HG03045 (cell line): ENCODE results near the gene GAST.

Source experiments
- ATAC-seq: cut with Tn5 transposase; IDR thresholded peaks from one replicate; pipeline ENCODE4 v1.9.1; 2021; ENCODE audit warnings: mild to moderate bottlenecking, moderate library complexity; ENCODE audit not compliant: unreplicated experiment

The GAST gene

DNA sequence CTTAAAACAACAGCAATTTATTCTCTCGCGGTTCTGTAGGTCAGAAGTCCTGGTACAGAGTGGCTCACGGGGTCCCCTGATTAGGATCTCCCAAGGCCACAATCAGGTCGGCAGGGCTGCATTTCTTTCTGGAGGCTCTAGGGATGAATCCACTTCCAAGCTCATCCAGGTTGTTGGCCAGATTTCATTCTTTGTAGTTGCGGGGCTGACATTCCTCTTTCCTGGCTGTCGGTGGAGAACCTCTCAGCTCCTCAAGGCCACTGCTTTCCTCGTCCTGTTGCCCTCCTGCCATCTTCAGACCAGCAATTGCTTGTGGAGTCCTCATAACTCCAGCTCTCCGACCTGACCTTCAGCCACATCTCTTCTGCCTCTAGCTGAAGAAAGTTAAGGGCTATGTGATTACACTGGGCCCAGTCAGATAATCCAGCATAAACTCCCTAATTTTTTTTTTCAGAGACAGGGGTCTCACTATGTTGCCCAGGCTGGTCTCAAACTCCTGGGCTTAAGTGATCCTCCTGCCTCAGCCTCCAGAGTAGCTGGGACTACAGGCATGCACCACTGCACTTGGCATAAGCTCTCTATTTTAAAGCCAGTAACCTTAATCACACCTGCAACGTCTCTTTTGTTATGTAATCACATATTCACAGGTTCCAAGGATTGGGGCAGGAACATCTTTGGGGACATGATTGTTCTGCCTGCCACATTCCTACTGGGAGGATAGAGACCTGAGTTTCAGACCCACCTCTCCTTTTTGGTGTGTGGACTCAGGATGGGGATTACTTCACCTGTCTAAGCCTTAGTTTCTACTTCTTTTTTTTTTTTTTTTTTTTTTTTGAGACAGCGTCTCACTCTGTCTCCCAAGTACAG is 4.1 kb upstream of the GAST start:
- no peak for ATAC-seq

DNA sequence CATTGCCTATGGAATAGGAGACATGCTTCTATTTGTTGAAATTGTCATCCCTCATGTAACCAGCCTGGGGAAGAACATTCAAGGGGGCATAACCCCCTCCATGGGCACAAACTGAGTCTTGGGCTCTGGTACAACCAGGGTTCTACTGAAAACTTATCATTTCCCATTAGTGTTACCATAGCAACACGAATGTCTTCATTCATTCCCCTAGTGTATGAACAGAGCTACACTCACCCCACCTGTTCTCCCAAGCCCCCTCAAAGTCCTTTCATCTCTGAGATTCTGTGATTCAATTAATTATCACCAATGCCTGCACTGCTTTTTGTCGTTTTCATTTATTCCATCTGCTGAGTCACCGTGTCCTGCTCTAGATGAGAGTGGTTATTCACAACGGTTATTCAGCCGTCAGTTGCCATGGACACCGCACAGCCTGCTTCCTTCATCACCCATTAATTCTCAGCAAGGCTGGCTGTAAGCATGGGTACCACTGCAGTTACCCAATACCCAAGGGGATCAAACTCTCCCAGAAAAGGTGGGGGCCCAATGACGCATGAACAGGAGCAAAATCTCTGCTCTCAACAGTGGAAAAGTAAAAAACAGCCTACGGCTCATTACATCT is 1.6 kb upstream of the GAST start:
- ATAC-seq, result no peak

DNA sequence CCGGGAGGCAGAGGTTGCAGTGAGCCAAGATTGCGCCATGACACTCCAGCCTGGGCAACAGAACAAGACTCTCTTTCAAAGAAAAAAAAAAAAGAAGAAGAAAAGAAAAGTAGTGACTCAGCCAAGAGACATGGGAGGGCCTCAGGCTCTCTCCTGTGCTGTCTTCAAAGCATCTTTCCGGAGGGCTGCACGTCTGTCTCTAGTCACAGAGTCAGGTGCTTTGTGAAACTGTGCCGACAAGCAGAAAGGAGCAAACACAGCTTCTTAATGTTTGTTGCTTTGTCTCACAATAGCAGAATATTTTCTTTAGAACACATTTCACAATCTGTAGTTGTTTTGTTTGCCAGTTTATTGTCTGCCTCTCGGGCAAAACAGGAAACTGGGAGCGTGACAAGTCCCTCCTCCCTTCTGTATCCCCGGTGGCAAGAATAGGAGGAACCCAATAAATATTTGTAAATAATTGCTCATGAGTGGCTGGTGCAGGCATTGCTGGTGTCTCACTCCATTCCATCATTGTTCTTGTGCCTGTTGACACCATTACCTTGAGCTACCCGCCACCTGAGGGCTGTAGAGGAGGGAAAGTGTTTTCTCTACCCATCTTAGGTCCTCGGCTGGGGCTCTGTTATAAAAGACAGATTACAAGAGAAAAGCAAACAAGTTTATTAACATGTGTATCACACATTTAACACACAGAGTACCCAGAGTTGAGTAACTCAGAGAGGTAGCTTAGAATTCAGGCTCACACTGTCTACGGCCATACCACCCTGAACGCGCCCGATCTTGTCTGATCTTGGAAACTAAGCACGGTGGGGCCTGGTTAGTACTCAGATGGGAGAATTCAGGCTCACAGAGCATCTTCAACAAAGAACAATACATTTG is 5.5 kb downstream of the GAST start:
- ATAC-seq, result no peak

DNA sequence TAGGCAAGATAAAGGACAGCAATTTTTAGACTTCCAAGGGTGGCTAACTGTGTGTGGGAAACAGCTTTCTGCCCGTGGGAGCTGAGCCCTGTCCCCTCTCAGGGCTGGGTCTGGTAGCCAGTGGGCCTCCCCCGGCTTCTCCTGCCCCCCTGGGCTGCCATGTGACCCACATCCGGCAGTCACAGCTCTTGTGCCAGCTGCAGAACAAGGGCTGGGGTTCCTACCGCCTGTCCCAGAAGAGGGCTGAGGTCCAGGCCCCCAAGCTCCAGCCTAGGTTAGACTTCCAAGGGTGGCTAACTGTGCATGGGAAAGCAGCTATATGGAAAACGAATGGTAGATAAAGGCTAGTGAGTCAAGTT is 6.1 kb downstream of the GAST start:
- no peak for ATAC-seq

DNA sequence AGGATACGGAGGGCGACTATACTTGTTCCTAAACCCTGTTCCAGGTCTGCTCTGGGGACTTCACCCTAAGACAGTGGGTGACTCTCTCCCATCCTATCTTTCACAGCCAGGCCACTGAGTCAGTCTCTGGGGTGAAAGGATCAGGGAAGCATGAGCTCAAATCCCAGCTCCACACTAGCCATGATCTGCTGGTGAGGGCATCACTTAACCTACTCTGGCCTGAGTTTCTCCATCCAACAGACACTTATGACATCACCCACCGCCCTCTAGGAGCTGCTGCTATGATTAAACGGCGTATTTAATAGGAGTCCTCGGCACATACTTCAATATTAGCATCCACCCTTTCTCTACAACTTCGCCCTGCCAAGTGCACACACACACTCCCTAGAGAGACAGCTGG is 10.1 kb downstream of the GAST start:
- no peak for ATAC-seq

DNA sequence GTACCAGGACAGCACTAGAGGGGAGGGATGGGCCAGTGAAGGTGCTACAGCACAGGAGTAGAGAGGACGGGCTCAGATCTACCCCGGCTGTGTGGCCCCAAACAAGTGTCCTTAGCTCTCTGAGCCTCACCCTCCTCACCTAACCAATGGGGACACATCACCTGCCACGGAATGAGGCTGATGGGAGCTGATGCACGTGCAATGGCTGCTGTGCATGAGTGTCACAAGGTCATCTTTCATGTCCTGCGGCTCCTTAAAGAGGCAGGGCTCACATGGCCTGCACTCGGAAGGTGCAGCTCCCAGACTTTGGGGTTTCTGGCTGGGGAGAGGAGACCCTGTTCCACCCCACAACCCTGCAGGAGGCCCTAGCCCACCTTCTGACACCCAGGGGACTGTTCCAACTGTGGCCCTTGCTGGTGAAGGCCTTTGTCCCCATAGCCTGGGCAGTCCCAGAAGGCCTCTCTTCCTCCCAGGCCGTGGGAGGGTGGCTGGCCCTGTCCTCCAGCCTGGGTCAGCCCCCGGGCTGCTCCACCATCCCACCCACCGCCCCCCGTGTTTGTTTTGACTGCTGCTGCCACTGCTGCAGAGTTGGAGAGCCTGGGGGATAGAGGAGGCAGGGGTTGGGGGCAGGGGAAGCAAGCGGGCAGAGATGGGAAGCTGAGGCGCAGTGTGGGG is 11.8 kb downstream of the GAST start:
- no peak for ATAC-seq

DNA sequence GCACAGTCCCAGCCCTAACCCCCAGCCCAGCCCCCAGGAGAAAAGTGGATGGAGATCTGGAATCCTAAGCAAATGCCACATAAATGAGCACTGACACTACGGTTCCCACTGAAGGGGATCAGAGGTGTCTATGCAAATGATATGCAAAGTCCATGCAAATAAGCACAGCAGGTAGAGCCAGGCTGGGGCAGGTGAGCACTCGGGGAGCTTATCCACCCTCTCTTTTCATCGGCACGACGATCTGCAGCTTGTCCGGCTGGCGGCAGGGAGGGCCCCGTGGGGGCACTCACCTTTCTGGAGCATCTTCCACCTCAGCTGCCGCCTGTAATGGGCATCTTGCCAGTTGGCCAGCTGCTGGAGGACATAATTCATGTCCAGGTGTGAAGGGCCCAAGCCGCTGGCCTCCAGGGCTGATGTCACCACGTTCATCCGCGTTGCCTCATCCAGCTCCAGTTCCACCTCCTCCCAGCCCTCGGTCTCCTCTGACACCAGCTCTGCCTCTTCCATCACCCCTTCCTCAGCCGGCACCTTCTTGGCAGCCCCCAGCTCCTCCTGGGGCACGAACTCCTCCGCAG is 12.4 kb downstream of the GAST start:
- no peak for ATAC-seq

DNA sequence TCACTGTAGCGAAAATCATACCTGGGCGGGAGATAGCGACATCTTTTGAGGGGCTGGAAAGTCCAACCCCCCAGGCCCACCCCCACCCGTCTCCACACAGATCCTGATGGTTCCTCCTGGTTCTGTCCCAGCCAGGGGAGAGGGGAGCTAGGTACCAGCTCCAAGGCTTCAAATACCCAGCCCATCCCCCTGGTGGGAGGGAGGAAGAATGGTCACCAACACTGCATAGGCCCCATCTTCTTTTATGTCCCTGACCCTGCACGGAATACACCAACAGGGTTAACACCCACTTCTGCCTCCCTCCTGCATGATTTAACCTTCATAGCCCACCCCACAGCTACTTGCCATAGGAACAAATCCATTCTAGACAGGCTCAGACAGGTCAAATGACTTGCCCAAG is 13.0 kb downstream of the GAST start:
- no peak for ATAC-seq

DNA sequence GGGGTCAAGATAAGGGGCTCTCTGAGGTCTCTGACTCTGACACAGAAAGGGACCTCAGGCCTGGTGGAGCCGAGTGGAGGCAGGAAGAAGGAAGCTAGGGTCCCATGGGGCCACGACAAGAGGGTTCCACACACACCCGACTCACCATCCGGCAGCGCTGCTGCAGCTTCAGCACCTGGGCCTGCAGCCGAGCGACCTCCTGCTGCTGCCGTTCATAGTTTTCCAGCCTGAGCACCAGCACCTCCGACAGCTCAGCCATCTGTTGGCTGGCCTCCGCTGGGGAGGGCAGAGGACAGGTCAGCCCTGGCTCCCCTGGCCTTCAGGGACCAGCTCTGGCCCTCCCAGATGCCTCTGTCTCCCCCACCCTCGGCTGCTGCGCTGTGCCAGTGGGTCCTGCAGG is 15.9 kb downstream of the GAST start:
- ATAC-seq, result no peak

DNA sequence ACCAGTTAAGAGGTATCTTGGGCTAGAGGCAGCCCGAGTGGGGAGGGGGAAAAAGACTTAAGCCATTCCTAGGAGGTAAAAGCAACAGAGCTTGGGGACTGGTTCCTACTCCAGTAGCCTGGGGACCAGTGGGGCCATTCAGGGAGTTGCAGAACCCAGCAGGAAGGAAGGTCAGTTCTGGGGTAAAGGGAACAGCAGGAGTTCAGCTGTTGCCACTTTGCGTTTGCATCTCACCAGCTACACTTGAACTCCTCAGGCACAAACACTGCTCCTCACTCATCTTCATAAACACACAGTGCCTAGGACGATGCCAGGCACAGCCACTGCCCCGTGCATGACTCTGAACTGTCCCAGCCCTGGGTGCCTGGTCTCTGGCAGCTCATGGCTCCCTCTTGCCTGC is 18.3 kb downstream of the GAST start:
- no peak for ATAC-seq

DNA sequence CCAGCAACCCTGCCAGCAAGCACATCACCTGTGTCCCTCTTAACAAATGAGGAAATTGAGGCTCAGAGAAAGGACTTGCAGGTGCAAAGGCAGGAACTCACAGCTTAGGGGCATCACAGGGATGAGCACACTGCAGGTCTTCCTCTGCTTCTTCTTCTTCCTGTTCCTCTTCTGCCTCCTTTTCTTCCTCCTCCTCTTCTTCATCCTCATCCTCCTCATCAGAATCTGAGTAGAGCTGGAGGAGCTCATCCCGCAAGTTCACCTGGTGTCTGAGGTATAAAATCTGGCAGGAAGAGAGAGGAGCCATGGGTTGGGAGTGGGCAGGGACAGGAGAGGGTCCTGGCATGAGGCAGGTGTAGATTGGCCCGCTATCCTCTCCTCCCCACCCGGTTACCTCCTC is 19.7 kb downstream of the GAST start:
- no peak for ATAC-seq

DNA sequence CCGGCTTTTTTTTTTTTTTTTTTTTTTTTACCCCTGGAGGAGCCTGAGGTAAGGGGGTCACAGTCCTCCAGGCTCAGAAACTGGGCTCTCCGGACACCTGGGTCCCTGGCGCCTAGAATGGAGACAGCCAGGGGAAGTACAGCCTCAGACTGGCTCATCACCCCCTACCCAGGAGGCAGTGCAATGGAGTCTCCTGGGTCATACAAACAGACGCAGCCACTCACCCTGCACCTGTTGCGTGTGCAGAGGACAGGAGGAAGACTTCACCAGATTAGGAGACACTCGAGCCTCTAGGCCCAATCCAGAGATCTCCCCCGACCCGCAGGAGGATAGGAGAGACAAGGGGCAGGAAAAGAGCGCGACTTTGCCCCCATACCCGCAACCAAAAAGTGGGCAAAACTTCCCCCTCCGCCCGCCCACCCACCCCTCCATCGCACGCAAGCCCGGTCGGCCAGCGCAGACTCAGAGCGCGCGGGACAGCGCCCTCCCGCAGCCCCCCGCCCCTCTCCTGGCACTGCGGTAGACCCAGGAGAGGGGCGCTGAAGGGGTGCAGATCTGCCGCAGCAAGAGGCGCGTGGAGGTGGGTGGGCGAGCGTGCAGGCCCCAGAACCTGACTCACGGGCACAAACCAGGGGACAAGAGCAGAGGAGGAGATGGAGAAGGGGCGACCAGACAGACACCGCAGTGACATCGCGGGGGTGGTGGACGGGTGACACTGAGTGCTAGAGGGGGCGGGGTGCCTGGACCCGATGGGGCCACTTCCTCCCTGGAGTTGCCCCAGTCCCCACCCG is 21.4 kb downstream of the GAST start:
- ATAC-seq, result no peak

DNA sequence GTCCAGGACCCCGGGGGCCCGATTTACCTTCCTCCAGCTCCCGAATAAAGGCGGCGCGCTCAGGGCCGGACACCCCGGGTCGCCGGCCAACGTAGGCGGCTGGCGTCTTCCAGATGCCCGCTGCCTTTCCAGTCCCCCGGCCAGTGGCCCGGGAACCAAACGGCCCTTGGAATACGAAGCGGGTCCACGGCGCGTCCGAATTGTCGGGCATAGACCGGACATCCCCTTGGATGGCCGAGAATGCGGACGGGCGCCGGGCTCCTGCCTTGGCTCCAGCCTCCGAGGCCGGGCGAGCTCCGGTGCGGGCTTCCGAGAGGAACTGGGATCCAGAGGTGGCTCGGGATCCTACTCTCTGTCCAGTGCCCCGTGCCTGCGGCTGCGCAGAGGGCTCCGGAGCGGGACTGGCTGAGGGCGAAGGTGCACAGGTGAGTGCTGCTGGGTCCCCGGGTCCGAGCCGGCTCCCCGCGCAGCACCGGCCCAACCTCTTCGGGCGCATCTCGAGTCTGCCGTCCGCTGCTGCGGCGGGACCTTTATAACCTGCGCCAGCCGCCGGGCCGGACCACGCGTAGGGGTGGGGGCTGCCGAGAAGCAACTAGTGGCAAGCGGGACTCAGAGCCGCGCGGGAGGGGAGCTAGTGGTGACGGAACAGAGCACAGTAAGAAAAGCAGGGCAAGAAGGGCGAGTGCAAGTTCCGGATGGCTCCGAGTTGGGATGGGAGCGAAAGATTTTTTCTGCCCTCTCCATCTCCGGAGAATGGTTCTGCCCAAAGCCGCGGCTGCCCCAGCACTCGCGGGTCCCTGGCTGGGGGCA is 22.2 kb downstream of the GAST start, which contains the start of gene HAP1:
TSS of gene HAP1 (minus strand) at position 505 of the 810 bp plus-strand sequence. CDS start at position 496, 9 bp downstream.
- ATAC-seq, result no peak

DNA sequence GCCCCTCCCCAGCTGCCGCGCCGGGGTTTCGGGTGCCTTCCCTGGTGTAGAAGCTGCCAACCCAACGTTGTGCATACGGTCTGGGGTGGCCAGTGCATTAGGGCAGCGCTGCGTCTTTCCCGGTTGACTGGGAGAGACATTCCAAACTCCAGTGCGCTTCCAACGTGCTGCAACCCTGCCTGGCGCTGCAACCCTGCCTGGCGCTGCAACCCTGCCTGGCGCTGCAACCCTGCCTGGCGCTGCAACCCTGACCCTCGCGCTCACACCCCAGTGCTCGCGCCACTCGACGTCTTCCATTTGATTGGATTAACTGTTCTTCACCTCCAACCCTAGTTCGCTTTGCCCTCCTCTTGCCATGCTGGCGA is 22.8 kb downstream of the GAST start:
- ATAC-seq, result no peak

DNA sequence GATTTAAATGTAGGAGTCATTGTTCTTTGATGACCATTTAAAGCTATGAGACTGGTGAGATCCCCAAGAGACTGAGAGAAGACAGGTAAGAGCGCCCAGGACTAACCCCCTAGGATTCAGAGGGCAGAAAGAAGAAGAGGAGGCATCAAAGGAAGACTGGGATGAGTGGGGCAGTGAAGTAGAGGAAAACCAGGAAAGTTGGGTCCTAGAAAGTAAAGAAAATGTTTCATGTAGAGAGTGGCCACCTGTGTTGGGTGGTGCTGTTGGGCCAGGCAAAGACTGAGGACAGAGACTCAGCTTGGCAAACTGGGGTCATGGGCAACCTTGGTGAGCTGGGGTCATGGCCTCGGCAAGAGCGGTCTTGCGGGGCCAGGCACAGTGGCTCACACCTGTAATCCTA is 23.6 kb downstream of the GAST start:
- ATAC-seq, result no peak

DNA sequence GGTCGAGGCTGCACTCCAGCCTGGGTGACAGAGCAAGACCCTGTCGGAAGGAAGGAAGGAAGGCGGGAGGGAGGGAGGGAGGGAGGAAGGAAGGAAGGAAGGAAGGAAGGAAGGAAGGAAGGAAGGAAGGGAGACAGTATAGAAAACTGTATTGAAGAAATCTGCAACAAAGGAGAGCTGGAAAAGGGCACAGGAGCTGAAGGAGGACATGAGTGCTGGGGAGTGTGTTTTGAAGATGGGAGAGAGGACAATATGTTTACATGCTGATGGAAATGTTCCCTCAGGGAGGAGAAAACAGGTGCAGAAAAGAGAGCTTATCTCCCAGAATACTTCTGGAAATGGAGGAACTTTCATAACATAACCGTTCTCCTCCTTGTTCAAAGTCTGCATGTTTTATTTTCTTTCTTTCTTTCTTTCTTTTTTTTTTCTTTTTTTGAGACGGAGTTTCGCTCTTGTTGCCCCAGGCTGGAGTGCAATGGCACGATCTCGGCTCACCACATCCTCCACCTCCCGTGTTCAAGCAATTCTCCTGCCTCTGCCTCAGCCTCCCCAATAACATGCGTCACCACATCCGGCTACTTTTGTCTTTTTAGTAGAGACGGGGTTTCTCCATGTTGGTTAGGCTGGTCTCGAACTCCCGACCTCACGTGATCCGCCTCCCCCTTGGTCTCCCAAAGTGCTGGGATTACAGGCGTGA is 25.0 kb downstream of the GAST start:
- ATAC-seq, result no peak

DNA sequence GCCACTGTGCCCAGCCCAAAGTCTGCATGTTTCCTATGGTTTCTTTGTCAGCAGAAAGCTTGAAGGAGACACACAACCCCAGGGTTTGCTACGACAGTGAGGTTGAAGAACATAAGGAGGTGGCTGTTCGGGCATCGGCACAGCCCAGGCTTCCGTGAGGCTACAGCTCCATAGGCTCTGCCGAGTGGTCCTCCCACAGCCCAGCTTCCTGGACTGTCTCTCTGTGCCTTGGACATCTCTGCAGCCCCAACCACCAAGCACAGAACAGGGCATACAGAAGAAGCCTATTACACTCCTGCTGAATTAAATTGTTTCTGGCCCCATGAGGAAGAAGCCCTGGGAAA is 25.5 kb downstream of the GAST start:
- no peak for ATAC-seq

DNA sequence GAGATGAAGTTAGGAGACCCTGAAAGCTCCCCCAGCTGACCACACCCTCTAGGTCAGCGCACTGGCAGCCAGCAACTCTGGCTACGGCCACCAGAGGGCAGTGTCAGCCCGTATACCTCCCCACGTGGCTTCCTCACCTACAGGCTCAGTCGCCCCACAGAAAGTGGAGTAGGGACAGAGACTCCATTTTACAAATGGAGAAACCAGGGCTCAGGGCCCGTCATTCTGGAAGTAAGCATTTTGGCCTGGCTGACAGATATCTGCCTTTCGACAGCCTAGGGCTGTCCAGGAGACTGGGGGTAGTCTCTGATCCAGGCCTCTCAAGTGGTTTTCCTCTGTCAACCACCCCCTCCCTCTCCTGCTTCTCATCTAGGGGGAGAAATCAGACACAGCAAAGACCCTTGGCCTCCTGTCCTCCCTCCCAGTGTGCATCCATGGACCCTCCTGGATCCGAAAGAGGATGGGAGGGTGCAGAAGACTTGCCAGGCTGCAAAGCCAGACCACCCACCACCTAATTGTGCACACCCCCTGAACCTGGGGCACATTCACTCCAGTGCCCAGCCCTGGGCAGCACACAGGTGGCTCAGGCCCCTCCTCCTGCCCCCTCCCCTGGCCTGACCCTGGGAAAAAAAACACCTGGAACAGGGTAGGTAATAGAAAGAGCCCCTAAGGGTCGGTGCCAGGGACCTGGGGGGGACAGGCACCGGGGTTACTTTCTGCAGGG is 26.1 kb downstream of the GAST start:
- no peak for ATAC-seq
